Endothelial cell of umbilical vein (primary cell): ENCODE measurements around the gene C2CD3.

ENCODE experiments used
- EZH2 ChIP-seq: IDR thresholded peaks from 2 replicates; pipeline ENCODE4 v1.6.1; 2012; ENCODE audit warnings: borderline replicate concordance, low read depth, mild to moderate bottlenecking, moderate library complexity, low read length, inconsistent platforms; ENCODE audit not compliant: severe bottlenecking
- MAX ChIP-seq: IDR thresholded peaks from 2 replicates; pipeline ENCODE4 v1.6.1; 2011; ENCODE audit not compliant: insufficient read depth, insufficient read length
- POLR2A ChIP-seq: IDR thresholded peaks from 2 replicates; pipeline ENCODE4 v1.6.1; 2012; ENCODE audit warnings: low read depth, mild to moderate bottlenecking, control low read depth, low read length

- TF ChIP-seq POLR2A (no peak), MAX (no peak), EZH2 (no peak)
These were observed 49.6 kb upstream of the C2CD3 start for GRCh38 chr11:74220376-74220775.
